ENCODE measurements around the gene UXT. TPM values are rescaled to one million over a fixed set of nuclear protein-coding genes. Genes with fewer than 3 reads are reported as not detected.

Gene UXT, protein sequence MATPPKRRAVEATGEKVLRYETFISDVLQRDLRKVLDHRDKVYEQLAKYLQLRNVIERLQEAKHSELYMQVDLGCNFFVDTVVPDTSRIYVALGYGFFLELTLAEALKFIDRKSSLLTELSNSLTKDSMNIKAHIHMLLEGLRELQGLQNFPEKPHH
- total RNA-seq: 100 to 1,000 TPM in 2 of 4 donors, 10 to 100 TPM in 2; 91.0 to 126 (median 99.6) TPM

DNA sequence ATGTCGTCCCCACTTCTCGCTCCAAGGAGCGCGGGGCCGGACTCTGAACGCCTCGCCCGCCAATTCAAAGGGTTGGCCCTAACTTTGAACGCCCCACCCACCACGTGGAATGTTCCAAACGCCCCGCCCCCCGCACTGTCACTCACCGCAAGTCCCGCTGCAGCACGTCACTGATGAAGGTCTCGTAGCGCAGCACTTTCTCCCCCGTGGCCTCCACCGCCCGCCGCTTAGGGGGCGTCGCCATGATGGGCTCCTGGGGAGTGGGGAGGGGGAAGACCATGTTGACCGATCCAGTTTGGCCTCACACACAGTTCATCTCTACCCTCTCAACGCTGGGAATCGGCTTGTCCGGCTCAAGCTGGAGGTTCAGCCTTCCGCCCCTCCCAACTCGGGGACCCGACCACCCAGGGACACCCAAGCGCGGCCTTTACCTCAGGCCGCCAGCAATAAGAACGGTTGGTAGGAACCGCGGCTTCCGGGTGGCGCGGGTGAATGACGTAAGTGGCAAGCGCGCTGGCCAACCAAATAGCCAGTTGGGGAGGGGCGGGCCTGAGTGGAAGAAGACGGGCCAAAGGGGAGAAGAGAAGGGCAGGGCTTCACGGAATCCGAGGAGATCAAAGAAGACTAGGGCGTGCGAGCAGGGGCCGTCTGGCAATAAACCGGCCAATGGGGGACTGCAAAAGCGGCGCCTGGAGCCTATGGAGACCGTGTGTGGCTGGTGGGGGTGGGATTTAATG is at the start of gene UXT:
TSS of gene UXT (minus strand) at position 497 of the 737 bp plus-strand sequence. CDS start at position 244, 253 bp downstream.
- peak; percentile 91 for ATAC-seq (ENCODE audit: low FRiP score)
- TF ChIP-seq, protein P1, sequence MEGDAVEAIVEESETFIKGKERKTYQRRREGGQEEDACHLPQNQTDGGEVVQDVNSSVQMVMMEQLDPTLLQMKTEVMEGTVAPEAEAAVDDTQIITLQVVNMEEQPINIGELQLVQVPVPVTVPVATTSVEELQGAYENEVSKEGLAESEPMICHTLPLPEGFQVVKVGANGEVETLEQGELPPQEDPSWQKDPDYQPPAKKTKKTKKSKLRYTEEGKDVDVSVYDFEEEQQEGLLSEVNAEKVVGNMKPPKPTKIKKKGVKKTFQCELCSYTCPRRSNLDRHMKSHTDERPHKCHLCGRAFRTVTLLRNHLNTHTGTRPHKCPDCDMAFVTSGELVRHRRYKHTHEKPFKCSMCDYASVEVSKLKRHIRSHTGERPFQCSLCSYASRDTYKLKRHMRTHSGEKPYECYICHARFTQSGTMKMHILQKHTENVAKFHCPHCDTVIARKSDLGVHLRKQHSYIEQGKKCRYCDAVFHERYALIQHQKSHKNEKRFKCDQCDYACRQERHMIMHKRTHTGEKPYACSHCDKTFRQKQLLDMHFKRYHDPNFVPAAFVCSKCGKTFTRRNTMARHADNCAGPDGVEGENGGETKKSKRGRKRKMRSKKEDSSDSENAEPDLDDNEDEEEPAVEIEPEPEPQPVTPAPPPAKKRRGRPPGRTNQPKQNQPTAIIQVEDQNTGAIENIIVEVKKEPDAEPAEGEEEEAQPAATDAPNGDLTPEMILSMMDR (IDR thresholded peaks at IDR 0.05): no peak

DNA sequence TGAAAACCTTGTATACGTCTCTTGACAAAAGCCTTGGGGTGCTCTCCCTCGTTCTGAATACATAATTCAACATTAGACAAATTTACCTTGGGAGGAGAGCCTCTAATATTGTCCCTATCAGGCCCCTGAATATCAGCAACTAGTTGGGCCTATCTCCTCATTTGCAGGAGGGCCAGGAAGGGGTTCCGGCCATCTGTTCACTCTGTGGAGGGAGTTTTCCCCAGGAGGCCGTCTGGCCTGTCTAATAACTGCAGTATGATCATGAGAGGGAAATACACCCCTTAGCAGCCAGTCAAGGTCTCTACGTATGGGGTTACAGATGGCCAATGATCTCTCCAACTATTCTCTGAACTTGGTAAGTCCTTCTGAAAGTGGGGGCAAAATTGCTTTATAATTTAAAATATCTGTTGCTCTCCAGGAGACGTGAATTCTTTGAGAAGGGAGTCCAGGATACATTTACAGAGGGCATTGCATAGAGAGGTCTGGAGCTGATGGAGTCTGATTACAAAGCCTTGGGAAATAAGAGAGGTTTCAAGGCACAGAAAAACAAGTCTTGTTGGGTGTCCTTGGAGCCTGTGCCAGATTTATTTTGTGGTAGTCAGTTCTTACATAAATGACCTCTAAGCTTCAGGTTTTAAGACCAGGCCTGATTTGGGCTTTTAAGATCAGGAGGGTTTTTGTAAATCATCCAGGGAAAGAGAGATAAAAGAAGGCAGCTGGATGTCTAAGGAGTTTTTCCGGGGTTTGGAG is 48.2 kb upstream of the UXT start:
- TF ChIP-seq, protein P1 (IDR thresholded peaks at IDR 0.05): no peak
- DNase-seq (ENCODE audit: low spot score) (no peak), ATAC-seq (ENCODE audit: low FRiP score) (no peak)

More for the DNA sequence above, at the start of gene UXT:
- DNase-seq (ENCODE audit: low spot score): peak; percentile 78

DNA sequence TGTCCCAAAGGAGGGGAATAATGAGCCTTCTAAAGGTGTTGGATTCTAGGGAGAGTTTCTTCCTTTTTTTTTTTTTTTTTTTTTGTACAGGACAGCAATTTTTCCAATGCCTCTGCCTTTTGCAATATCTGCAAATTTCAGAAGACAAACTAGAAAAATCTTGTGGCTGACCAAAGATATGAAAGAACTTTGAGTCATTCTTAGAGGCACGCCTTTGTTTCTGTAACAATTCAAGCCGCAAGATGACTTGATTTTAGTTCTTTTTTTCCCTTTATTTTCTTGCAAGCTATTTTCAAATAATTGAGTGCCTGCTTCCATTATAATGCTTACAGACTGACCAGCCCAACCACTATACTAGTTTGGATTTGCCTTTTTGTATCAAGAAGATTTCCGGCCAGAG is 47.6 kb upstream of the UXT start:
- TF ChIP-seq, protein P1 (IDR thresholded peaks at IDR 0.05): no peak
- no peak for DNase-seq (ENCODE audit: low spot score)
- ATAC-seq (ENCODE audit: low FRiP score): no peak

DNA sequence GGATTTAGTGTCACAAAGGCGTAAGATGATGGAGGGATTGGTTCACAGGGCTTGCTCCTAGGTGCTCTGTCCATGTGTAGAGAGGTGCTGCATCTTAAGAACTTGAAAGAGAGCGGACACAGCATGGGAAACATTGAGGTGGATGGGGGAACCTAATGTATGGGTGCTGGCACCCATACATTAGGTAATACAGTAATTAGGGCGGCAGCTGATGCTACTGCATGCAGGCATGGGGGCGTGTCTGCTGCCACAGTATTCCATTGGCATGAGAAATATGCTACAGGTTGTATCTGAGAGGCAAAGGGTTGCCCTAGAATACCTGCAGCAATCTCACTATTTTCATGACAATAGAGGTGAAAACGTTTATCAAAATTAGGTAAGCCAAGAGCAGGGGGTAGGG is 45.8 kb upstream of the UXT start:
- DNase-seq (ENCODE audit: low spot score): no peak
- no peak for ATAC-seq (ENCODE audit: low FRiP score)
- TF ChIP-seq, protein P1 (IDR thresholded peaks at IDR 0.05): no peak

DNA sequence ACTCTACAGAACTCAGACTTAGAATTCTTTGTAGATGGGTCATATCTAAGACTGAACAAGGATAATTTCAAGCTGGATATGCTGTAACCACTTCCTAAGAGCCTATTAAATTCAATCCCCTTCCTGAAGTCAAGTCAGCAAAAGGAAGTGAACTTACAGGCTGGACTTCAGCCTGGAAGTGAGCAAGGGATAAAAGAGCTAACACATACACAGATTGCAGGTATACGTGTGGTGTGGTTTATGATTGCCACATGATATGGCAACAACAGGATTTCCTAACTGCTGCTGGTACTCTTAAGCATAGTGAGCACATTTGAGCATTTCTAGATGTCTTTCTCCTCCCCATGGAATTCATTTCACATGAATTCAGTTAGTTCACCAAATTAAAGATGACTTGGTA is 38.2 kb upstream of the UXT start:
- TF ChIP-seq, protein P1 (IDR thresholded peaks at IDR 0.05): no peak
- ATAC-seq (ENCODE audit: low FRiP score) (no peak), DNase-seq (ENCODE audit: low spot score) (no peak)

DNA sequence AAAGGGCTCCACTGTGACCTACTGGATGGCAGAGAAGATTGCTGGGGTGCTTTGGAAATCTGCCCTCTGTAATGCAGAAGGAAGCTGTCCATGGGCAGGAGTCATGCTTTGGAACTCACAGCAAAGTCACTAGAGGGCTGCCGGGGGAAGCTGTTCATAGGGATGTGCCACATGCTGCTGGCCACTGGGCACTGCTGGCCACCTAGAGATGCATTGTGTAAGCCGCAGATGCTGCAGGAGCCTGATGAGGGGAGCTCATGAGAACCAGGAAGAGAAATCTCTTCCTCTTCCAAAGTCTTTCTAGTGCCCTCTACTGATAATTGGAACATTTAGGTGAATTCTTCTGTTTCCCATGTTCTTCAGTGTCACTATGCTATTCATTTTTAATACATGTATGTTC is 31.2 kb upstream of the UXT start:
- ATAC-seq (ENCODE audit: low FRiP score) (no peak), DNase-seq (ENCODE audit: low spot score) (no peak)
- TF ChIP-seq, protein P1 (IDR thresholded peaks at IDR 0.05): no peak

Measured in omental fat pad (tissue), 4 donors.